Heart left ventricle (tissue), 16 donors: ENCODE data around the gene MRC1. TPM values are rescaled to one million over a fixed set of nuclear protein-coding genes. Genes with fewer than 3 reads are reported as not detected.

Experiments
- ATAC-seq, 4 donors: fragments of 200-7000 bp; cut with Tn5 transposase; one replicate each; pipeline ENCODE4 v1.9.1; 2020 to 2022; ENCODE audit warnings: moderate library complexity in 4 of 4, mild to moderate bottlenecking in 3 of 4, moderate number of reproducible peaks in 1 of 4
- DNase-seq, 5 donors: peaks; one replicate each; pipeline ENCODE4 v3.0.0-alpha.2; 2020
- H3K27ac ChIP-seq, 12 donors: fragments of 200-600 bp; sonication (generic) in 4 of 12; one replicate each; pipeline versions ENCODE4 v1.5.0 to v1.8.0; 2016 to 2022; ENCODE audit warnings: mild to moderate bottlenecking in 2 of 12
- H3K27me3 ChIP-seq, 9 donors: fragments of 200-600 bp; sonication (generic) in 2 of 9; one replicate each; pipeline versions ENCODE4 v1.5.1 to v1.8.0; 2016 to 2022; ENCODE audit warnings: mild to moderate bottlenecking in 3 of 9
- H3K36me3 ChIP-seq, 9 donors: fragments of 200-600 bp; sonication (generic) in 2 of 9; one replicate each; pipeline versions ENCODE4 v1.5.0 to v1.8.0; 2018 to 2022; ENCODE audit warnings: mild to moderate bottlenecking in 2 of 9
- H3K4me1 ChIP-seq, 12 donors: fragments of 200-600 bp; sonication (generic) in 4 of 12; one replicate each; pipeline versions ENCODE4 v1.5.0 to v1.8.0; 2016 to 2022; ENCODE audit warnings: mild to moderate bottlenecking in 3 of 12
- H3K4me3 ChIP-seq, 12 donors: fragments of 200-600 bp; sonication (generic) in 4 of 12; one replicate each; pipeline versions ENCODE4 v1.5.0 to v1.8.0; 2017 to 2022; ENCODE audit warnings: mild to moderate bottlenecking in 9 of 12, moderate library complexity in 4 of 12
- H3K9me3 ChIP-seq, 12 donors: fragments of 200-600 bp; sonication (generic) in 4 of 12; one replicate each; pipeline versions ENCODE4 v1.5.0 to v1.8.0; 2016 to 2022; ENCODE audit warnings: mild to moderate bottlenecking in 1 of 12
- POLR2A ChIP-seq, 2 donors: fragments of 450-650 bp; IDR thresholded peaks; one replicate each; pipeline ENCODE4 v1.6.1; 2017; ENCODE audit warnings: antibody characterized with exemption in 2 of 2, mild to moderate bottlenecking in 2 of 2, moderate library complexity in 2 of 2
- WGBS, 4 donors: extraction: QIAGEN DNeasy Blood & Tissue Kit in 2 of 4; methylation state at CpG; one replicate each; pipeline versions ENCODE4 v1.1.5 to v1.1.7; 2013 to 2018; 5-methylcytosine and 5-hydroxymethylcytosine counted together
- intact Hi-C, 10 donors: fragments of 100-400 bp; cut with DNase I; formaldehyde crosslinking; loops; one replicate each; pipeline versions ENCODE4 v1.11.1 to v1.14.2; 2022
- polyA plus RNA-seq, 2 donors: library from polyadenylated mRNA; stranded (reverse); fragments of 200-250 nt; gene quantifications; one replicate each; pipeline ENCODE4 v1.2.3, GENCODE V29; 2013
- total RNA-seq, 9 donors: library from RNA; depleted of rRNA in 2 of 9; stranded (reverse); fragments of >200 nt in 2 of 9; fragmentation: NEBNext Ultra II Directional in 3 of 9; extraction: Animal tissue kit (Norgen Biotek cat#: 25700) in 3 of 9; gene quantifications; one replicate each; pipeline versions ENCODE4 v1.1.0 to v1.2.4, GENCODE V29; 2016 to 2023
- TF ChIP-seq, protein P1 (sequence below), 12 donors: fragments of 200-600 bp; sonication (generic) in 4 of 12; IDR thresholded peaks; one replicate each; pipeline versions ENCODE4 v1.5.0 to v1.8.0; 2018 to 2022; ENCODE audit warnings: antibody characterized with exemption in 12 of 12, mild to moderate bottlenecking in 5 of 12
- donor health status: ischemic (EF 13 %, LVEDD 7.1; RV severe dilation, severe dysfunction).
- donor health status: healthy with polysubstance abuse.
- donor health status: DM: no; HTN: yes; CAD: no.
- donor health status: DM: no; HTN: no; CAD: no.
- donor health status: ischemic (EF 25% LVEDD 6.9; RV normal size, moderate dysfunction).
- donor health status: ischemic (EF 25% LVEDD 5.7; RV mildly dilated, moderate dysfunction).
- donor health status: healthy.
- donor health status: DM: yes; HTN: yes; CAD: no.
- donor health status: ischemic (EF 35%, LVEDD 5.7; RV mildly dilated, moderate dysfunction).
- donor health status: nonischemic (EF 11% LVEDD 7.7; RV severe dilation, severe dysfunction).
- donor health status: DM: yes; HTN: yes; CAD: no.
- donor health status: PGD.
- donor health status: ischemic (EF 29% LVEDD 5.4; RV normal size, mild dysfunction).
- donor health status: nonischemic (EF 23%, LVEDD 6.1; RV moderate dilation, normal function).

MRC1 gene
- total and polyA plus RNA-seq, 11 donors, result 3.1 to 144 (median 9.7) TPM

- Histone ChIP-seq H3K27ac (no peak overlapping the region), H3K4me1 (peaks cover 0 to 11% (median 0%) of the 10 kb centered on the region in 12 donors), H3K9me3 (no peaks in the 10 kb centered on the region), H3K36me3 (peaks cover 0 to 43% (median 0%) of the 10 kb centered on the region in 9 donors), H3K4me3 (no peak overlapping the region), H3K27me3 (no peaks in the 10 kb centered on the region)
- WGBS, 4 donors, result 87 to 95% (median 91%) methylated on average over 2 of the region's 2 CpGs
- TF ChIP-seq, protein P1, sequence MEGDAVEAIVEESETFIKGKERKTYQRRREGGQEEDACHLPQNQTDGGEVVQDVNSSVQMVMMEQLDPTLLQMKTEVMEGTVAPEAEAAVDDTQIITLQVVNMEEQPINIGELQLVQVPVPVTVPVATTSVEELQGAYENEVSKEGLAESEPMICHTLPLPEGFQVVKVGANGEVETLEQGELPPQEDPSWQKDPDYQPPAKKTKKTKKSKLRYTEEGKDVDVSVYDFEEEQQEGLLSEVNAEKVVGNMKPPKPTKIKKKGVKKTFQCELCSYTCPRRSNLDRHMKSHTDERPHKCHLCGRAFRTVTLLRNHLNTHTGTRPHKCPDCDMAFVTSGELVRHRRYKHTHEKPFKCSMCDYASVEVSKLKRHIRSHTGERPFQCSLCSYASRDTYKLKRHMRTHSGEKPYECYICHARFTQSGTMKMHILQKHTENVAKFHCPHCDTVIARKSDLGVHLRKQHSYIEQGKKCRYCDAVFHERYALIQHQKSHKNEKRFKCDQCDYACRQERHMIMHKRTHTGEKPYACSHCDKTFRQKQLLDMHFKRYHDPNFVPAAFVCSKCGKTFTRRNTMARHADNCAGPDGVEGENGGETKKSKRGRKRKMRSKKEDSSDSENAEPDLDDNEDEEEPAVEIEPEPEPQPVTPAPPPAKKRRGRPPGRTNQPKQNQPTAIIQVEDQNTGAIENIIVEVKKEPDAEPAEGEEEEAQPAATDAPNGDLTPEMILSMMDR (IDR thresholded peaks at IDR 0.05), result no peak
- TF ChIP-seq POLR2A (IDR thresholded peaks at IDR 0.05), result no peak
- intact Hi-C loops, result loop anchor here in 2 of 10 donors (10.0 kb wide), 1 partner anchor 200 kb away; no protein-coding TSS in a partner anchor
- ATAC-seq, result no peak
- no peak for DNase-seq
Measured at GRCh38 chr10:17904564-17904963, 95.4 kb downstream of the MRC1 start.

- no peaks in the 10 kb centered on the region for H3K27me3 ChIP-seq
- H3K4me1 ChIP-seq, result peaks cover 0 to 11% (median 0%) of the 10 kb centered on the region in 12 donors
- TF ChIP-seq, protein P1 (IDR thresholded peaks at IDR 0.05), result no peak
- no peaks in the 10 kb centered on the region for H3K9me3 ChIP-seq
- peaks cover 0 to 37% (median 0%) of the 10 kb centered on the region in 9 donors for H3K36me3 ChIP-seq
- no peak overlapping the region for H3K27ac ChIP-seq
- intact Hi-C loops, result loop anchor here in 3 of 10 donors (5.0 to 10.0 kb wide), 2 partner anchors 199 to 312 kb away; no protein-coding TSS in a partner anchor
- H3K4me3 ChIP-seq, result no peak overlapping the region
- no peak for DNase-seq
- 80 to 92% (median 87%) methylated on average over 3 of the region's 3 CpGs for WGBS, 4 donors
- ATAC-seq, result no peak
Measured at GRCh38 chr10:17905491-17905890, 96.3 kb downstream of the MRC1 start.

DNA sequence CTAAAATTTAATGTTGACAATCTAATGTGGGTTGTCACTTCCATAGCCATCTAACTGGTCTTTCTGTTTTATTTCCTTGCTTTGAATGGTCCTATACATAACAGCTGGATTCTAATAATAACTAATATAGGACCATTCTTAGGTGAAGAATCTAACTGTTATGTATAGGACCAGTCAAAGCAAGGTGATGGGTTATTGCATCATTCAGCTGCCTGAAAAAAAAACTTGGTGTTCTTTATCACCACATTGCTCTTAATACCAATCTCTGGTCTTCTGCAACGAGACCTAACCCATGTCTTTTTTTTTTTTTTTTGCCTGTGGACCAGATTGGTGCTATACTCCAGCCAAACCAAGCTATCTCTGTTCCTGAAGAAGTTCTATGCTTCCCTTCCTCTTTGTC lies 96.9 kb downstream of the MRC1 start:
- Histone ChIP-seq H3K4me1 (peaks cover 0 to 11% (median 0%) of the 10 kb centered on the region in 12 donors), H3K4me3 (no peak overlapping the region), H3K9me3 (no peaks in the 10 kb centered on the region), H3K36me3 (peaks cover 0 to 37% (median 0%) of the 10 kb centered on the region in 9 donors), H3K27me3 (no peaks in the 10 kb centered on the region), H3K27ac (no peak overlapping the region)
- WGBS, 4 donors, result 16 to 37% (median 33%) methylated on average over 1 of the region's 1 CpG
- TF ChIP-seq POLR2A (IDR thresholded peaks at IDR 0.05), result no peak
- TF ChIP-seq, protein P1 (IDR thresholded peaks at IDR 0.05), result no peak
- DNase-seq (no peak), ATAC-seq (no peak)
- intact Hi-C loops, result loop anchor here in 3 of 10 donors (5.0 to 10.0 kb wide), 2 partner anchors 199 to 311 kb away; no protein-coding TSS in a partner anchor

- intact Hi-C loops, result loop anchor here in 3 of 10 donors (5.0 to 10.0 kb wide), 2 partner anchors 197 to 310 kb away; no protein-coding TSS in a partner anchor
- no peak overlapping the region for H3K27ac ChIP-seq
- peaks cover 0 to 4% (median 0%) of the 10 kb centered on the region in 12 donors for H3K4me1 ChIP-seq
- peaks cover 0 to 33% (median 0%) of the 10 kb centered on the region in 9 donors for H3K36me3 ChIP-seq
- DNase-seq, result no peak
- H3K4me3 ChIP-seq, result no peak overlapping the region
- H3K27me3 ChIP-seq, result no peaks in the 10 kb centered on the region
- WGBS, 4 donors, result 58 to 84% (median 80%) methylated on average over 4 of the region's 4 CpGs
- H3K9me3 ChIP-seq, result no peaks in the 10 kb centered on the region
- TF ChIP-seq POLR2A (IDR thresholded peaks at IDR 0.05), result no peak
- TF ChIP-seq, protein P1 (IDR thresholded peaks at IDR 0.05), result no peak
- ATAC-seq, result no peak
Measured at GRCh38 chr10:17907641-17908040, 98.5 kb downstream of the MRC1 start.
